ENCODE results near the gene MC1R.
"Not testable (repeated sequence)": the region's sequence is repeated elsewhere in the genome, so short reads cannot be mapped to it uniquely, and the experiment has no call there.

MC1R gene

DNA sequence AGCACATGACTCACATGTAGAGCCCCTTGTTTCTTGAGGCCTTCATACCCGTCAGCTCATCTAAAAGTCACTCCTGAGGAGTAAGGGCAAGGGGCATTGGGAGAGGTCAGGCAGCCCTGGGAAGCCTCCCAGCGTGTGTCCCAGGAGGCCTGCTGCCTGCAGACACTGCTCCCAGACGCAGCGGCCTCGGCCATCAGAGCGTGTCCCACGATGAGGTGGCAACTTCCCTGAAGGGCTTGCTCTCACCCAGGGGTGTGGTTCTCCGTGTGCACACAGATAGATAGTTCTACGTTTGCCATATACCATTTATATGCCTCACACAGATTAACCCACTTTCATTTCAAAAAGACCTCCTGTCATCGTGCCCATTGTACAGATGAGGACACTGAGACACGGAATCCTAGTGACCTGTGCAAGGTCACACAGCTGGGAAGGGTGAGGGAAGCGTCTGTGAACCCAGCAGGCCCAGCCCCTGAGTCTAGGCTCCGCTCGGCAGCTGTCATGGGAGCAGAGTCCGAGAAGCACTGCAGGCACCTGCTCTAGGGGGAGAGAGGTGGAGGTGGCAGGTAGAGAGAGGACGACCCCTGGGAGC is 12.7 kb downstream of the MC1R start:
- no peak overlapping the region for H3K4me3 ChIP-seq (ENCODE audit: low read depth, low read length)
- no peak for DNase-seq (ENCODE audit: low read depth)
- no peak for TF ChIP-seq MYC (IDR thresholded peaks at IDR 0.05; ENCODE audit: low read depth, low read length)
- TF ChIP-seq POLR2A (IDR thresholded peaks at IDR 0.05; ENCODE audit: extremely low read depth, insufficient read length) = no peak
- TF ChIP-seq, protein P1, sequence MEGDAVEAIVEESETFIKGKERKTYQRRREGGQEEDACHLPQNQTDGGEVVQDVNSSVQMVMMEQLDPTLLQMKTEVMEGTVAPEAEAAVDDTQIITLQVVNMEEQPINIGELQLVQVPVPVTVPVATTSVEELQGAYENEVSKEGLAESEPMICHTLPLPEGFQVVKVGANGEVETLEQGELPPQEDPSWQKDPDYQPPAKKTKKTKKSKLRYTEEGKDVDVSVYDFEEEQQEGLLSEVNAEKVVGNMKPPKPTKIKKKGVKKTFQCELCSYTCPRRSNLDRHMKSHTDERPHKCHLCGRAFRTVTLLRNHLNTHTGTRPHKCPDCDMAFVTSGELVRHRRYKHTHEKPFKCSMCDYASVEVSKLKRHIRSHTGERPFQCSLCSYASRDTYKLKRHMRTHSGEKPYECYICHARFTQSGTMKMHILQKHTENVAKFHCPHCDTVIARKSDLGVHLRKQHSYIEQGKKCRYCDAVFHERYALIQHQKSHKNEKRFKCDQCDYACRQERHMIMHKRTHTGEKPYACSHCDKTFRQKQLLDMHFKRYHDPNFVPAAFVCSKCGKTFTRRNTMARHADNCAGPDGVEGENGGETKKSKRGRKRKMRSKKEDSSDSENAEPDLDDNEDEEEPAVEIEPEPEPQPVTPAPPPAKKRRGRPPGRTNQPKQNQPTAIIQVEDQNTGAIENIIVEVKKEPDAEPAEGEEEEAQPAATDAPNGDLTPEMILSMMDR (IDR thresholded peaks at IDR 0.05; ENCODE audit: low read depth, low read length) = no peak
- TF ChIP-seq, protein P2, sequence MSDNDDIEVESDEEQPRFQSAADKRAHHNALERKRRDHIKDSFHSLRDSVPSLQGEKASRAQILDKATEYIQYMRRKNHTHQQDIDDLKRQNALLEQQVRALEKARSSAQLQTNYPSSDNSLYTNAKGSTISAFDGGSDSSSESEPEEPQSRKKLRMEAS (IDR thresholded peaks at IDR 0.05; ENCODE audit: low read depth, low read length) = no peak

DNA sequence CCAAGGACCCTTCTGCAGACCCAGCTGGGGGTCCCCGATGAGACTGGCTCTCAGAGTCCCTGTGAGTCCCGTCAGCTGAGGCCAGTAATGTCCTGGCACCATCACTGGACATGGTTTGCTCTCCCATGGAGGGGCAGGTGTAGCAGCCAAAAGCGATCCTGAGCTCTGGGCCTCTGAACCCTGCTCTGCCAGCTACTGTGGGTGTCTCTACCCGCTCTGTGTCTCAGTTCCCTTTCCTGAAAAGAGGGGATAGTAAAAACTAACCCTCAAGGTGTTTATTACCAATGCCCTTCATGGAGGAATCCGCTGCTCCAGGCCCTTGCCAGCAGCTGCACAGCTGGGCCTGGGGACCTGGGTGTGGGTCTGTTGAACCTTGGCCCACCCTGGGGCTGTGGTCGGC is 13.3 kb downstream of the MC1R start:
- no peak for DNase-seq (ENCODE audit: low read depth)
- H3K4me3 ChIP-seq (ENCODE audit: low read depth, low read length) = no peak overlapping the region
- TF ChIP-seq, protein P1 (IDR thresholded peaks at IDR 0.05; ENCODE audit: low read depth, low read length) = no peak
- TF ChIP-seq, protein P2 (IDR thresholded peaks at IDR 0.05; ENCODE audit: low read depth, low read length) = no peak
- TF ChIP-seq POLR2A (IDR thresholded peaks at IDR 0.05; ENCODE audit: extremely low read depth, insufficient read length) = no peak
- no peak for TF ChIP-seq MYC (IDR thresholded peaks at IDR 0.05; ENCODE audit: low read depth, low read length)

DNA sequence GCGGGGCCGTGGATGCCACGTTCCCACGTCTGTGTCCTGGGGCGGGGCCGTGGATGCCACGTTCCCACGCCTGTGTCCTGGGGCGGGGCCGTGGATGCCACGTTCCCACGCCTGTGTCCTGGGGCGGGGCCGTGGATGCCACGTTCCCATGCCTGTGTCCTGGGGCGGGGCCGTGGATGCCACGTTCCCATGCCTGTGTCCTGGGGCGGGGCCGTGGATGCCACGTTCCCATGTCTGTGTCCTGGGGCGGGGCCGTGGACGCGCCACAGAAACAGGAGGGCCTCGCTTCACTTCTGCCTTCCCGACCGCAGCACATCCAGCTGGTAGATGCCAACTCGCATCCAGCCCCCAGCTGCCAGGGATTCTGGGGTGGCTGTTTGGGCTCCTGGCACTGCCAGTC is 15.4 kb downstream of the MC1R start:
- not testable (repeated sequence) for DNase-seq (ENCODE audit: low read depth); H3K4me3 ChIP-seq (ENCODE audit: low read depth, low read length)

DNA sequence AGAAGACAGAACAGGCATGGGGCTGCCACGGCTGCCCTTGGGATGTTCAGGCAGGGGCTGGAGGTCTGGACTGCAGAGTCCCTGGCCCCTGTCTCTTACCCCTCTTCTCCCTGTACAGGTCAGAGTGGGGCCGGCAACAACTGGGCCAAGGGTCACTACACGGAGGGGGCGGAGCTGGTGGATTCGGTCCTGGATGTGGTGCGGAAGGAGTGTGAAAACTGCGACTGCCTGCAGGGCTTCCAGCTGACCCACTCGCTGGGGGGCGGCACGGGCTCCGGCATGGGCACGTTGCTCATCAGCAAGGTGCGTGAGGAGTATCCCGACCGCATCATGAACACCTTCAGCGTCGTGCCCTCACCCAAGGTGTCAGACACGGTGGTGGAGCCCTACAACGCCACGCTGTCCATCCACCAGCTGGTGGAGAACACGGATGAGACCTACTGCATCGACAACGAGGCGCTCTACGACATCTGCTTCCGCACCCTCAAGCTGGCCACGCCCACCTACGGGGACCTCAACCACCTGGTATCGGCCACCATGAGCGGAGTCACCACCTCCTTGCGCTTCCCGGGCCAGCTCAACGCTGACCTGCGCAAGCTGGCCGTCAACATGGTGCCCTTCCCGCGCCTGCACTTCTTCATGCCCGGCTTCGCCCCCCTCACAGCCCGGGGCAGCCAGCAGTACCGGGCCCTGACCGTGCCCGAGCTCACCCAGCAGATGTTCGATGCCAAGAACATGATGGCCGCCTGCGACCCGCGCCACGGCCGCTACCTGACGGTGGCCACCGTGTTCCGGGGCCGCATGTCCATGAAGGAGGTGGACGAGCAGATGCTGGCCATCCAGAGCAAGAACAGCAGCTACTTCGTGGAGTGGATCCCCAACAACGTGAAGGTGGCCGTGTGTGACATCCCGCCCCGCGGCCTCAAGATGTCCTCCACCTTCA is 16.2 kb downstream of the MC1R start:
- H3K4me3 ChIP-seq (ENCODE audit: low read depth, low read length) = no peak overlapping the region
- no peak for DNase-seq (ENCODE audit: low read depth)
- no peak for TF ChIP-seq MYC (IDR thresholded peaks at IDR 0.05; ENCODE audit: low read depth, low read length)
- no peak for TF ChIP-seq POLR2A (IDR thresholded peaks at IDR 0.05; ENCODE audit: extremely low read depth, insufficient read length)
- TF ChIP-seq, protein P1 (IDR thresholded peaks at IDR 0.05; ENCODE audit: low read depth, low read length) = no peak

DNA sequence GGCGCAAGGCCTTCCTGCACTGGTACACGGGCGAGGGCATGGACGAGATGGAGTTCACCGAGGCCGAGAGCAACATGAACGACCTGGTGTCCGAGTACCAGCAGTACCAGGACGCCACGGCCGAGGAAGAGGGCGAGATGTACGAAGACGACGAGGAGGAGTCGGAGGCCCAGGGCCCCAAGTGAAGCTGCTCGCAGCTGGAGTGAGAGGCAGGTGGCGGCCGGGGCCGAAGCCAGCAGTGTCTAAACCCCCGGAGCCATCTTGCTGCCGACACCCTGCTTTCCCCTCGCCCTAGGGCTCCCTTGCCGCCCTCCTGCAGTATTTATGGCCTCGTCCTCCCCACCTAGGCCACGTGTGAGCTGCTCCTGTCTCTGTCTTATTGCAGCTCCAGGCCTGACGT is 17.0 kb downstream of the MC1R start:
- H3K4me3 ChIP-seq (ENCODE audit: low read depth, low read length); DNase-seq (ENCODE audit: low read depth): not testable (repeated sequence)

DNA sequence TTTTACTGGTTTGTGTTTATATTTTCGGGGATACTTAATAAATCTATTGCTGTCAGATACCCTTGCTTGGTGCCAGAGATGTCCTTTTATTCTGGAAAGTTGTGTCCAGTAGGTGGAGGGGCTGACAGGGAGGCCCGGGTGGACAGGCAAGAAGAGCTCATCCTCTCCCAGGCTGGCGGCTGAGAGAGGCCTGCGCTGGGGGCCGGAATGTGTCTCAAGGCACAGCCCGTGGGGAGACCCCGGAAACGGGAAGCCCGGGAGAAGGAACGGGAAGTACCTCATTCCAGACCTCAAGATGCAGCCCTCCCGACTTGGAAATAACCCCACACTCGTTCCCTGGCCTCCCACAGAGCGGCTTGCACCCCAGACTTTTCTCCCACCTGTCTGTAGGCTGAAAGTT is 17.4 kb downstream of the MC1R start:
- DNase-seq (ENCODE audit: low read depth) = no peak
- TF ChIP-seq, protein P1 (IDR thresholded peaks at IDR 0.05; ENCODE audit: low read depth, low read length) = no peak
- TF ChIP-seq POLR2A (IDR thresholded peaks at IDR 0.05; ENCODE audit: extremely low read depth, insufficient read length) (no peak), MYC (IDR thresholded peaks at IDR 0.05; ENCODE audit: low read depth, low read length) (no peak)
- TF ChIP-seq, protein P2 (IDR thresholded peaks at IDR 0.05; ENCODE audit: low read depth, low read length) = no peak
- no peak overlapping the region for H3K4me3 ChIP-seq (ENCODE audit: low read depth, low read length)

DNA sequence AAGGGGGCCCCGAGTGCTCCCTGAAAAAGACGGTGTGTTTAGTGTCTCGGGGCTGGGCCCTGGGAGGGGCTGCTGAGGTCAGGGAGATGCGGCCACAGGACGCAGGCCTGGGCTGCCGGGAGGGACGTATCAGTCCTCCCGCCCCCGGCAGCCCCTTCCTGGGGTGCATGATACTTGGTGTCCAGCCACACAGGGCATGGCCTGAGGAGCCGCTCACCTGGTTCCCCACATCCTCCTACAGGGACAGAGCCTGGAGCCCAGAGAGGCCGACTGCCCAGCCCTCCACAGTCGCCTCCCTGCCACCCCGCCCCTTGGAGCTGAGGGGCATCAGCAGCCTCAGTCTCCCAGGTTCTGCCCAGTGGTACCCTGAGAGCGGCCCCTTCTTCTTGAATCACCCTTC is 17.8 kb downstream of the MC1R start:
- no peak overlapping the region for H3K4me3 ChIP-seq (ENCODE audit: low read depth, low read length)
- no peak for DNase-seq (ENCODE audit: low read depth)
- no peak for TF ChIP-seq POLR2A (IDR thresholded peaks at IDR 0.05; ENCODE audit: extremely low read depth, insufficient read length)
- TF ChIP-seq, protein P1 (IDR thresholded peaks at IDR 0.05; ENCODE audit: low read depth, low read length) = no peak
- no peak for TF ChIP-seq MYC (IDR thresholded peaks at IDR 0.05; ENCODE audit: low read depth, low read length)
- TF ChIP-seq, protein P2 (IDR thresholded peaks at IDR 0.05; ENCODE audit: low read depth, low read length) = no peak
